Stimulated activated CD8-positive, alpha-beta memory T cell treated with anti-CD3 and anti-CD28 coated beads, Interleukin-15, amount 100 ng/mL, for 4 hours (primary cell): ENCODE measurements around the gene ZNF768.

ENCODE experiments used
- DNase-seq, 2 donors: peaks; one replicate each; pipeline ENCODE4 v3.0.0-alpha.2; 2020; ENCODE audit warnings: low read depth in 2 of 2

Gene ZNF768

GRCh38 chr16:30526137-30526822 is at the start of gene ZNF768:
Gene ZNF768, minus strand, starts transcription at chr16:30526566. Its CDS starts 153 bp downstream, at chr16:30526413.
- DNase-seq: no peak

- no peak for DNase-seq
These were observed 48.3 kb upstream of the ZNF768 start for GRCh38 chr16:30574678-30575077.

- peak; percentile 85 to 96 for DNase-seq
These were observed 45.3 kb upstream of the ZNF768 start, which contains the start of gene ZNF688 for GRCh38 chr16:30571445-30572322. Gene ZNF688, minus strand, starts transcription at chr16:30571714. Its CDS starts 85 bp downstream, at chr16:30571629.

GRCh38 chr16:30570636-30571444 is 44.5 kb upstream of the ZNF768 start:
- no peak for DNase-seq

GRCh38 chr16:30569746-30570635 is 43.6 kb upstream of the ZNF768 start:
- no peak for DNase-seq

GRCh38 chr16:30569281-30569680 is 42.9 kb upstream of the ZNF768 start:
- DNase-seq: no peak

GRCh38 chr16:30567991-30568638 is 41.7 kb upstream of the ZNF768 start:
- no peak for DNase-seq

GRCh38 chr16:30567160-30567990 is 41.0 kb upstream of the ZNF768 start:
- peak in 1 of 2 donors; percentile 57 for DNase-seq

GRCh38 chr16:30566531-30566930 is 40.2 kb upstream of the ZNF768 start:
- DNase-seq: no peak

- DNase-seq: no peak
These were observed 39.6 kb upstream of the ZNF768 start for GRCh38 chr16:30565984-30566383.

GRCh38 chr16:30565526-30565925 is 39.2 kb upstream of the ZNF768 start:
- DNase-seq: no peak

- no peak for DNase-seq
These were observed 35.7 kb upstream of the ZNF768 start for GRCh38 chr16:30562021-30562420.

- no peak for DNase-seq
These were observed 34.9 kb upstream of the ZNF768 start for GRCh38 chr16:30561089-30561816.

- DNase-seq: no peak
These were observed 33.3 kb upstream of the ZNF768 start for GRCh38 chr16:30559690-30560089.

GRCh38 chr16:30558789-30559377 is 32.5 kb upstream of the ZNF768 start:
- DNase-seq: no peak

- DNase-seq: peak; percentile 95 to 97
These were observed 31.8 kb upstream of the ZNF768 start, which contains the start of gene ZNF764 for GRCh38 chr16:30557957-30558788. Gene ZNF764, minus strand, starts transcription at chr16:30558374. Its CDS starts 192 bp downstream, at chr16:30558182.

GRCh38 chr16:30557707-30557956 is 31.3 kb upstream of the ZNF768 start:
- DNase-seq: no peak

GRCh38 chr16:30556125-30556473 is 29.7 kb upstream of the ZNF768 start:
- DNase-seq: no peak
